Parathyroid adenoma (tissue), 2 donors: ENCODE data around the gene DPCD.

ENCODE experiments used
- H2AFZ ChIP-seq: fragments of 300-600 bp; sonication (generic); one replicate; pipeline ENCODE4 v1.7.0; 2017; ENCODE audit warnings: antibody characterized with exemption, mild to moderate bottlenecking
- H3K27ac ChIP-seq: fragments of 300-600 bp; sonication (generic); one replicate; pipeline ENCODE4 v1.7.0; 2017
- H3K27me3 ChIP-seq: fragments of 300-600 bp; sonication (generic); one replicate; pipeline ENCODE4 v1.7.0; 2017; ENCODE audit warnings: low read length; ENCODE audit not compliant: control insufficient read depth, insufficient read depth
- H3K36me3 ChIP-seq: fragments of 300-600 bp; sonication (generic); one replicate; pipeline ENCODE4 v1.7.0; 2017; ENCODE audit warnings: low read length; ENCODE audit not compliant: control insufficient read depth, insufficient read depth
- H3K4me1 ChIP-seq: fragments of 300-600 bp; sonication (generic); one replicate; pipeline ENCODE4 v1.7.0; 2017; ENCODE audit warnings: control low read depth
- H3K4me2 ChIP-seq: fragments of 300-600 bp; sonication (generic); one replicate; pipeline ENCODE4 v1.7.0; 2017; ENCODE audit warnings: low read length
- H3K4me3 ChIP-seq: fragments of 300-600 bp; sonication (generic); one replicate; pipeline ENCODE4 v1.7.0; 2017; ENCODE audit warnings: low read depth, low read length
- H3K79me2 ChIP-seq: fragments of 300-600 bp; sonication (generic); one replicate; pipeline ENCODE4 v1.7.0; 2017; ENCODE audit warnings: control low read depth
- H3K9ac ChIP-seq: fragments of 300-600 bp; sonication (generic); one replicate; pipeline ENCODE4 v1.7.0; 2017; ENCODE audit warnings: mild to moderate bottlenecking
- H3K9me3 ChIP-seq: fragments of 300-600 bp; sonication (generic); one replicate; pipeline ENCODE4 v1.7.0; 2017; ENCODE audit warnings: low read length; ENCODE audit not compliant: control insufficient read depth
- TF ChIP-seq, protein P1 (sequence below): fragments of 300-600 bp; sonication (generic); IDR thresholded peaks from one replicate; pipeline ENCODE4 v1.7.0; 2017; ENCODE audit warnings: antibody characterized with exemption, mild to moderate bottlenecking
- donor health status: primary hyperparathyroidism.

DPCD gene

GRCh38 chr10:101658975-101659374 lies 70.9 kb downstream of the DPCD start:
- peaks cover 29% of the 10 kb centered on the region for H3K79me2 ChIP-seq
- H3K27me3 ChIP-seq: no peaks in the 10 kb centered on the region
- no peak overlapping the region for H3K4me2 ChIP-seq
- H3K9me3 ChIP-seq: no peaks in the 10 kb centered on the region
- no peaks in the 10 kb centered on the region for H3K36me3 ChIP-seq
- no peaks in the 10 kb centered on the region for H3K4me1 ChIP-seq
- H3K4me3 ChIP-seq: no peak overlapping the region
- TF ChIP-seq, protein P1, sequence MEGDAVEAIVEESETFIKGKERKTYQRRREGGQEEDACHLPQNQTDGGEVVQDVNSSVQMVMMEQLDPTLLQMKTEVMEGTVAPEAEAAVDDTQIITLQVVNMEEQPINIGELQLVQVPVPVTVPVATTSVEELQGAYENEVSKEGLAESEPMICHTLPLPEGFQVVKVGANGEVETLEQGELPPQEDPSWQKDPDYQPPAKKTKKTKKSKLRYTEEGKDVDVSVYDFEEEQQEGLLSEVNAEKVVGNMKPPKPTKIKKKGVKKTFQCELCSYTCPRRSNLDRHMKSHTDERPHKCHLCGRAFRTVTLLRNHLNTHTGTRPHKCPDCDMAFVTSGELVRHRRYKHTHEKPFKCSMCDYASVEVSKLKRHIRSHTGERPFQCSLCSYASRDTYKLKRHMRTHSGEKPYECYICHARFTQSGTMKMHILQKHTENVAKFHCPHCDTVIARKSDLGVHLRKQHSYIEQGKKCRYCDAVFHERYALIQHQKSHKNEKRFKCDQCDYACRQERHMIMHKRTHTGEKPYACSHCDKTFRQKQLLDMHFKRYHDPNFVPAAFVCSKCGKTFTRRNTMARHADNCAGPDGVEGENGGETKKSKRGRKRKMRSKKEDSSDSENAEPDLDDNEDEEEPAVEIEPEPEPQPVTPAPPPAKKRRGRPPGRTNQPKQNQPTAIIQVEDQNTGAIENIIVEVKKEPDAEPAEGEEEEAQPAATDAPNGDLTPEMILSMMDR: no peak
- H3K27ac ChIP-seq: no peak overlapping the region
- no peak overlapping the region for H2AFZ ChIP-seq
- H3K9ac ChIP-seq: no peak overlapping the region
